ENCODE results near the gene CCDC92.

CCDC92 gene

GRCh38 chr12:123989753-123990152 is 17.1 kb upstream of the CCDC92 start:
- H3K4me3 ChIP-seq: no peak overlapping the region
- no peak for TF ChIP-seq CTCF (IDR thresholded peaks at IDR 0.05)
- no peak for DNase-seq (ENCODE audit: low spot score)
- H3K27ac ChIP-seq: no peak overlapping the region

DNA sequence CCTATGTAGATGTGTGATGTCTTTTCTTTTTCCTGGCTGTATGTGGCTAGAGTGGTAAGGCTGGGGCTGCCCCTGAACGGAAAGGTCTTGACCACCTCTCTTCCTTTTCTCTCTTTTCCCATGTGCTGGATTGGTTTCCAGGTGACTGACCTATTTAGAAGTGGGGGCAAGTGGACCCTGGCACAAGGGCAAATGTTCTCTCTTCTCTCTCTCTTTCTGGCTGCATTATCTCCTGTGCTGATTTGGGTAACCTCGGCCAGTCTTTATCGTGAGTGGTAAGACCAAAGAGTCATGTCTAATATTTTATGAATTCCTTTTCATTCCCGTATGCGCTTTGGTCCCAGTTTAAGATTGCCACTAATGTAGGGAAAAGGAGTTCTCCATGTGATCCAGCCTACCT is 16.5 kb upstream of the CCDC92 start:
- Histone ChIP-seq H3K4me3 (no peak overlapping the region), H3K27ac (no peak overlapping the region)

DNA sequence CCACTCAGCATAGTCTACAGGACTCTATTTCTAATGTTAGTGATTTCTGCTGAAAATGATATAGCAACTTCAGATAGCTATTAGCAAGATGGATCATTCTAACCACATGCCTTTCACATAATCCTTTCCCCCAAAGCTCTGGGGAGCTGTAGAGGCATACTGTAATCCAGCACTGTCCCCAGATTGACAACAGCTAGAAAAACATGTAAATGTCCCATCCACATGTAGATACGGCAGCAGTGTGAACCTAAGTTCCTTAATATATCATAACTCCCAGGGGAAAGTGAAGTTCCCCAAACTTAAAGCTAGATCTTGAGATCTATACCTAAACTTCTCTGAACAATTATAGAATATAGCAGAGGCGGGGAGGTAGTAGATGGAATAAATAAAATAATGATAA is 14.4 kb upstream of the CCDC92 start:
- no peak for DNase-seq (ENCODE audit: low spot score)
- H3K27ac ChIP-seq: peak overlapping the region in 1 of 2 donors; percentile 30
- no peak overlapping the region for H3K4me3 ChIP-seq
- no peak for TF ChIP-seq CTCF (IDR thresholded peaks at IDR 0.05)

More for the DNA sequence above, 16.5 kb upstream of the CCDC92 start:
- no peak for DNase-seq (ENCODE audit: low spot score)
- no peak for TF ChIP-seq CTCF (IDR thresholded peaks at IDR 0.05)

DNA sequence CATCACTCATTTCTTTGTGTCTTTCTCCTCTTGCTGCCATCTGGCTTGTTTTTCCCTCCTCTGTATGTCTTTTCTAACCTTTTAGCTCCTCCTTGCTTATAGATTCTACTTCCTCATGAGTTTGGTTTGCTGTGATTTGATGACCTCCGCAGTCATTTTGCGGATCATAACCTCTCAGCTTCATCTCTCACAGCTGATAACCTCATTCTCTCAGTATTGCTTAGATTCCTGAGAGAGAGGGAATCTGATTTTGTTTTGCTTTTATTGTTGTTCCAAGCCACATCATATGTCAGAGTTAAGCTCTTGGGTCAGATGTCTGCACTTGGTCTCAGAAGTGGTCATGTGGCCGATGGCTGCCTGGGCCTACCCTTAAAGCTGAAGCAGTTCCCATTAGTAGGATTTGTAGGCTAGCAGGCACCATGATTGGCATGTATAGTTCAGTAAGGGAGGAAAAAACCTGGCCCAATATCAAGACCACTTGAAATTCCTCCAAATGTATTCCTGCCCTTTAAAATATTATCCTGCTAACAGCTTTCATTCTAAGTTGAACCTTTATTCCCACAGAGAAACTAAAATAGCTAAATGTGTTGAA is 13.8 kb upstream of the CCDC92 start:
- DNase-seq (ENCODE audit: low spot score): no peak
- peak overlapping the region in 1 of 2 donors; percentile 30 for H3K27ac ChIP-seq
- no peak overlapping the region for H3K4me3 ChIP-seq
- no peak for TF ChIP-seq CTCF (IDR thresholded peaks at IDR 0.05)

DNA sequence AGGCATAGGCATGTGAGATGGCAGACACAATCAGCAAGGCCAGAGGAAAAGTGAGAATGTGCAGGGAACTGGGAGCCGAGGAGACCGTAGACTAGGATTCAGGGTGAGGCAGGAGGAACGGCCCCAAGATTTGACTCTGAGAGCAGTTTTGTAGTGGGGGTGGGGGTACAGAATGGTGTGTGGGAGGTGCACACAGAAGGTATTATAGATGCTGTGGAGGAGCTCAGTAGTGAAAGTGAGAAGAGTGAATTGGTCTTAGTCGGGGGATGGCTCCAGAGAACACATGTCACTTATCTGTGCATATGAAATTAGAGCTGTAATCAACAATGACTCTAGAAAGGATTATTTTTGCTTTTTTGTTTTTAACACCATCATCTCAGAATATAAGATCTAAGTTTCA is 12.3 kb upstream of the CCDC92 start:
- no peak for TF ChIP-seq CTCF (IDR thresholded peaks at IDR 0.05)
- H3K27ac ChIP-seq: no peak overlapping the region
- DNase-seq (ENCODE audit: low spot score): no peak
- H3K4me3 ChIP-seq: no peak overlapping the region

DNA sequence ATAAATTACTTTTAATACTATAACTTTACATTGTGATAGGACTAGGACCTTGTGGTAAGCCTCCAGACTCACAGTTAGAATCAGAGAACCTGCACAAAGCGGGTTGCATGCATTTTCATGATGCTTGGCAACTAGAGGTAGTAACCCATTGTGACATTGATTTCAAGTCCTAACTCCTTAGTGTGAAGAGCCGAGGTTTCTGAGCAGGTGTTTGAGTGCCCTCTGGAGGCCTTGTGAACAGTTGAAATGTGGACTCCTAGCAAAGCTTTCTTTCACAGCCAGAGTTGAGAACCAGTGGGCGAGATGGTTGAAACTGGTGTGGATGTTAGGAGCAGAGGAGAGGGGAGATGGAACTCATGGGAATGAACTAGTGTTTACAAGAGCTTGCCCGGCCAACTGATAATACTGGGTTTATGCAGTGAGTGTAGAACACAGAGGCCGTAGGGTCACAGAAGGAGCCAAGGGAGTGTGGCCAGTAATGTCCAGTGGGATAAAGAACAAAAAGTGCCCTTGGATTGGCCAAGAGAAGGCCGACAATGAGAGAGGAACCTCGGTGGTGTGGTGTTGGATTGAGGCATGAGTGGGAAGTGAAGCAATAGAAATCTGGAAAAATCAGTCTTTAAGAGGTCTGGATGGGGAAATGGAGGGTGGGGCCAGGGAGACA is 11.3 kb upstream of the CCDC92 start:
- H3K4me3 ChIP-seq: no peak overlapping the region
- peak; percentile 63 for TF ChIP-seq CTCF (IDR thresholded peaks at IDR 0.05)
- no peak for DNase-seq (ENCODE audit: low spot score)
- H3K27ac ChIP-seq: peak overlapping the region in 1 of 2 donors; percentile 22

- Histone ChIP-seq H3K27ac (no peak overlapping the region), H3K4me3 (no peak overlapping the region)
- no peak for DNase-seq (ENCODE audit: low spot score)
- TF ChIP-seq CTCF (IDR thresholded peaks at IDR 0.05): no peak
Measured at GRCh38 chr12:123982269-123982668, 9.6 kb upstream of the CCDC92 start.
